CD14-positive monocyte (primary cell): ENCODE data around the gene CUL2. TPM values are rescaled to one million over a fixed set of nuclear protein-coding genes. Genes with fewer than 3 reads are reported as not detected.

Experiments used
- DNase-seq, 3 donors: peaks; one replicate each; pipeline ENCODE4 v3.0.0-alpha.2; 2011 to 2022
- H2AFZ ChIP-seq: 2 replicates; pipeline ENCODE4 v1.6.0; 2012; ENCODE audit warnings: mild to moderate bottlenecking, low read depth, low read length, inconsistent platforms; ENCODE audit not compliant: insufficient read depth, poor library complexity, severe bottlenecking
- H3K27ac ChIP-seq, 2 donors: 1 replicate in 1 of 2; 2 replicates in 1 of 2; pipeline ENCODE4 v1.5.1; 2012 to 2013; ENCODE audit warnings: low read length in 2 of 2, control low read depth in 1 of 2, inconsistent platforms in 1 of 2, low read depth in 1 of 2, mild to moderate bottlenecking in 1 of 2
- H3K27me3 ChIP-seq, 2 donors: one replicate each; pipeline versions ENCODE4 v1.6.0 to v1.6.1; 2011 to 2013; ENCODE audit warnings: low read length in 2 of 2; ENCODE audit not compliant: control insufficient read depth in 2 of 2, insufficient read depth in 2 of 2
- H3K36me3 ChIP-seq, 2 donors: replicated peaks in 1 of 2; 1 replicate in 1 of 2; 2 replicates in 1 of 2; pipeline versions ENCODE4 v1.5.1 to v1.6.1; 2012 to 2013; ENCODE audit warnings: low read length in 2 of 2, control low read depth in 1 of 2, inconsistent platforms in 1 of 2, mild to moderate bottlenecking in 1 of 2; ENCODE audit not compliant: insufficient read depth in 2 of 2, control insufficient read depth in 1 of 2
- H3K4me1 ChIP-seq, 2 donors: 1 replicate in 1 of 2; 2 replicates in 1 of 2; pipeline versions ENCODE4 v1.5.1 to v1.6.1; 2012 to 2013; ENCODE audit warnings: low read length in 2 of 2, control low read depth in 1 of 2, inconsistent platforms in 1 of 2, mild to moderate bottlenecking in 1 of 2, moderate library complexity in 1 of 2; ENCODE audit not compliant: insufficient read depth in 2 of 2, control insufficient read depth in 1 of 2
- H3K4me2 ChIP-seq: replicated peaks from 2 replicates; pipeline ENCODE3; 2012; ENCODE audit warnings: low read length, moderate library complexity, mild to moderate bottlenecking; ENCODE audit not compliant: poor library complexity, severe bottlenecking; ENCODE audit errors: extremely low read depth
- H3K4me3 ChIP-seq, 3 experiments: fragments of 200-600 bp in 1 of 3; sonication (generic) in 1 of 3; replicated peaks in 1 of 3; 1 replicate in 2 of 3; 2 replicates in 1 of 3; pipeline ENCODE4 v1.5.1; 2011 to 2013; ENCODE audit warnings: low read length in 3 of 3, mild to moderate bottlenecking in 3 of 3, control low read depth in 2 of 3, low read depth in 2 of 3, inconsistent platforms in 1 of 3, moderate library complexity in 1 of 3
- H3K79me2 ChIP-seq: 2 replicates; pipeline ENCODE4 v1.6.0; 2012; ENCODE audit warnings: mild to moderate bottlenecking, control low read depth, inconsistent platforms, low read length, moderate library complexity; ENCODE audit not compliant: insufficient read depth
- H3K9ac ChIP-seq: 2 replicates; pipeline ENCODE4 v1.6.0; 2017; ENCODE audit warnings: low read length, mild to moderate bottlenecking; ENCODE audit not compliant: insufficient read depth, poor library complexity, severe bottlenecking
- H3K9me3 ChIP-seq, 2 donors: replicated peaks in 1 of 2; 1 replicate in 1 of 2; 2 replicates in 1 of 2; pipeline versions ENCODE4 v1.5.1 to v1.6.1; 2012 to 2013; ENCODE audit warnings: low read length in 2 of 2, control low read depth in 1 of 2; ENCODE audit not compliant: control insufficient read depth in 1 of 2, insufficient read depth in 1 of 2
- H4K20me1 ChIP-seq: 2 replicates; pipeline ENCODE4 v1.6.0; 2012; ENCODE audit warnings: mild to moderate bottlenecking, low read length, control low read depth, moderate library complexity; ENCODE audit not compliant: insufficient read depth
- H3K27ac Mint-ChIP-seq, 7 donors: one replicate each; pipeline ENCODE4 v1.8.0; 2020; ENCODE audit warnings: mild to moderate bottlenecking in 7 of 7, mixed read lengths in 7 of 7, moderate library complexity in 6 of 7, inconsistent platforms in 2 of 7
- H3K27me3 Mint-ChIP-seq, 3 donors: one replicate each; pipeline ENCODE4 v1.8.0; 2021 to 2022; ENCODE audit warnings: low read depth in 3 of 3, mild to moderate bottlenecking in 3 of 3, mixed read lengths in 3 of 3, moderate library complexity in 3 of 3, inconsistent platforms in 1 of 3
- H3K36me3 Mint-ChIP-seq, 2 donors: one replicate each; pipeline ENCODE4 v1.8.0; 2020; ENCODE audit warnings: mixed read lengths in 2 of 2, inconsistent platforms in 1 of 2, mild to moderate bottlenecking in 1 of 2
- H3K4me1 Mint-ChIP-seq: one replicate; pipeline ENCODE4 v1.8.0; 2020; ENCODE audit warnings: mild to moderate bottlenecking, mixed read lengths
- H3K4me3 Mint-ChIP-seq, 2 donors: one replicate each; pipeline ENCODE4 v1.8.0; 2020; ENCODE audit warnings: mild to moderate bottlenecking in 2 of 2, mixed read lengths in 2 of 2, moderate library complexity in 1 of 2
- H3K9me3 Mint-ChIP-seq, 7 donors: one replicate each; pipeline ENCODE4 v1.8.0; 2020 to 2022; ENCODE audit warnings: mixed read lengths in 7 of 7, mild to moderate bottlenecking in 6 of 7, moderate library complexity in 6 of 7, inconsistent platforms in 2 of 7
- WGBS: methylation state at CpG from one replicate; pipeline ENCODE4 v1.1.5; 2013; ENCODE audit warnings: missing lambda C conversion rate; ENCODE audit not compliant: insufficient coverage; 5-methylcytosine and 5-hydroxymethylcytosine counted together
- intact Hi-C, 2 donors: fragments of 100-400 bp; cut with micrococcal nuclease; formaldehyde crosslinking; loops; one replicate each; pipeline versions ENCODE4 v1.15.0 to v1.15.1; 2023
- polyA plus RNA-seq, 3 donors: library from polyadenylated mRNA; depleted of rRNA in 1 of 3; unstranded in 2 of 3; stranded (reverse) in 1 of 3; fragments of 300-500 nt in 2 of 3; fragments of >200 nt in 1 of 3; fragmentation: Illumina TruSeq in 2 of 3; gene quantifications; 1 replicate in 2 of 3; 2 replicates in 1 of 3; pipeline ENCODE4 v1.2.3, GENCODE V29; 2012 to 2021
- TF ChIP-seq, protein P1 (sequence below): fragments of 200-600 bp; IDR thresholded peaks from one replicate; pipeline ENCODE4 v1.8.0; 2022; ENCODE audit warnings: antibody characterized with exemption, mild to moderate bottlenecking

CUL2 gene
- polyA plus RNA-seq, 3 donors = 10.2 to 22.8 (median 12.9) TPM

DNA sequence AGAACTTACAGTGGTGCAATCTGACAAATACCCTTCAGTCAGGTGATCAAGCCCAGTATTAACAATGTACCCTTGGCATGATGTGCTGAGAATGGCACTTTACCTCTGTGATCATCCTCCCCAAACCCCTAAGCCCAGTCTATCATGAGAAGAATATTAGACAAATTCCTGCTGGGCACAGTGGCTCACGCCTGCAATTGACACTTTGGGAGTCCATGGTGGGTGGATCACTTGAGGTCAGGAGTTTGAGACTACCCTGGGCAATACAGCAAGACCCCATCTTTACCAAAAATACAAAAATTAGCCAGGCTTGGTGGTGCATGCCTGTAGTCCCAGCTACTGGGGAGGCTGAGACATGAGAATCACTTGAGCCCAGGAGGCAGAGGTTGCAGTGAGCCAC lies 7.4 kb upstream of the CUL2 start:
- Histone ChIP-seq H3K9me3 (peaks cover 4 to 6% of the 10 kb centered on the region in 2 donors), H3K79me2 (no peaks in the 10 kb centered on the region), H3K36me3 (no peaks in the 10 kb centered on the region), H3K4me3 (no peak overlapping the region), H3K4me1 (peaks cover 7% of the 10 kb centered on the region in 2 donors), H3K9ac (no peak overlapping the region), H3K27ac (no peak overlapping the region), H3K4me2 (no peak overlapping the region), H4K20me1 (no peaks in the 10 kb centered on the region), H2AFZ (no peak overlapping the region), H3K27me3 (peaks cover 0 to 7% of the 10 kb centered on the region in 2 donors)
- Mint-ChIP-seq H3K27ac (no peak overlapping the region), H3K4me3 (no peak overlapping the region), H3K27me3 (peaks cover 5 to 19% (median 7%) of the 10 kb centered on the region in 3 donors), H3K36me3 (no peaks in the 10 kb centered on the region), H3K9me3 (peaks cover 3 to 11% (median 7%) of the 10 kb centered on the region in 7 donors), H3K4me1 (peaks cover 6% of the 10 kb centered on the region)
- TF ChIP-seq, protein P1, sequence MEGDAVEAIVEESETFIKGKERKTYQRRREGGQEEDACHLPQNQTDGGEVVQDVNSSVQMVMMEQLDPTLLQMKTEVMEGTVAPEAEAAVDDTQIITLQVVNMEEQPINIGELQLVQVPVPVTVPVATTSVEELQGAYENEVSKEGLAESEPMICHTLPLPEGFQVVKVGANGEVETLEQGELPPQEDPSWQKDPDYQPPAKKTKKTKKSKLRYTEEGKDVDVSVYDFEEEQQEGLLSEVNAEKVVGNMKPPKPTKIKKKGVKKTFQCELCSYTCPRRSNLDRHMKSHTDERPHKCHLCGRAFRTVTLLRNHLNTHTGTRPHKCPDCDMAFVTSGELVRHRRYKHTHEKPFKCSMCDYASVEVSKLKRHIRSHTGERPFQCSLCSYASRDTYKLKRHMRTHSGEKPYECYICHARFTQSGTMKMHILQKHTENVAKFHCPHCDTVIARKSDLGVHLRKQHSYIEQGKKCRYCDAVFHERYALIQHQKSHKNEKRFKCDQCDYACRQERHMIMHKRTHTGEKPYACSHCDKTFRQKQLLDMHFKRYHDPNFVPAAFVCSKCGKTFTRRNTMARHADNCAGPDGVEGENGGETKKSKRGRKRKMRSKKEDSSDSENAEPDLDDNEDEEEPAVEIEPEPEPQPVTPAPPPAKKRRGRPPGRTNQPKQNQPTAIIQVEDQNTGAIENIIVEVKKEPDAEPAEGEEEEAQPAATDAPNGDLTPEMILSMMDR = no peak
- no peak for DNase-seq
- 80% methylated on average over 1 of the region's 1 CpG for WGBS
- intact Hi-C loops = no loop called here

GRCh38 chr10:35096312-35096711 lies 6.2 kb upstream of the CUL2 start:
- Mint-ChIP-seq H3K27me3 (peaks cover 5 to 19% (median 7%) of the 10 kb centered on the region in 3 donors), H3K9me3 (peaks cover 3 to 11% (median 7%) of the 10 kb centered on the region in 7 donors), H3K4me1 (peaks cover 11% of the 10 kb centered on the region), H3K4me3 (peak overlapping the region in 1 of 2 donors; percentile 48), H3K36me3 (no peaks in the 10 kb centered on the region), H3K27ac (no peak overlapping the region)
- Histone ChIP-seq H2AFZ (no peak overlapping the region), H3K27ac (no peak overlapping the region), H3K4me2 (no peak overlapping the region), H4K20me1 (no peaks in the 10 kb centered on the region), H3K4me1 (peaks cover 7 to 8% of the 10 kb centered on the region in 2 donors), H3K79me2 (no peaks in the 10 kb centered on the region), H3K36me3 (no peaks in the 10 kb centered on the region), H3K9me3 (peaks cover 4 to 6% of the 10 kb centered on the region in 2 donors), H3K4me3 (no peak overlapping the region), H3K27me3 (peaks cover 0 to 7% of the 10 kb centered on the region in 2 donors), H3K9ac (no peak overlapping the region)
- intact Hi-C loops = no loop called here
- TF ChIP-seq, protein P1 = no peak
- no peak for DNase-seq
- WGBS = 90% methylated on average over 2 of the region's 2 CpGs
